Kidney (tissue), 14 donors: ENCODE measurements around the gene TOR1AIP2. TPM values are rescaled to one million over a fixed set of nuclear protein-coding genes. Genes with fewer than 3 reads are reported as not detected.

Experiments
- DNase-seq, 5 donors: peaks; one replicate each; pipeline ENCODE4 v3.0.0-alpha.2; 2013 to 2020
- FAIRE-seq: peaks from 2 replicates; lab custom pipeline; 2012; peaks lifted over from hg19 to GRCh38; lab: Jason Lieb, UNC
- H3K27ac ChIP-seq, 2 donors: one replicate each; pipeline ENCODE4 v1.7.0; 2013; ENCODE audit warnings: low read depth in 2 of 2, low read length in 2 of 2, inconsistent platforms in 1 of 2
- H3K27me3 ChIP-seq: one replicate; pipeline ENCODE4 v1.7.1; 2013; ENCODE audit warnings: low read length, inconsistent platforms; ENCODE audit not compliant: control insufficient read depth, insufficient read depth
- H3K36me3 ChIP-seq, 3 donors: one replicate each; pipeline versions ENCODE4 v1.7.0 to v1.7.1; 2013; ENCODE audit warnings: low read length in 3 of 3, control low read depth in 1 of 3, inconsistent platforms in 1 of 3; ENCODE audit not compliant: insufficient read depth in 3 of 3, control insufficient read depth in 2 of 3
- H3K4me1 ChIP-seq, 3 donors: one replicate each; pipeline versions ENCODE4 v1.7.0 to v1.7.1; 2013; ENCODE audit warnings: low read length in 3 of 3, inconsistent platforms in 1 of 3, low read depth in 1 of 3; ENCODE audit not compliant: control insufficient read depth in 2 of 3, insufficient read depth in 2 of 3
- H3K4me3 ChIP-seq, 3 donors: one replicate each; pipeline versions ENCODE4 v1.7.0 to v1.8.1; 2013; ENCODE audit warnings: low read length in 3 of 3, control low read depth in 1 of 3, inconsistent platforms in 1 of 3
- H3K9ac ChIP-seq, 3 donors: one replicate each; pipeline versions ENCODE4 v1.7.0 to v1.7.1; 2013; ENCODE audit warnings: low read length in 3 of 3, control low read depth in 1 of 3, inconsistent platforms in 1 of 3
- H3K9me3 ChIP-seq, 3 donors: one replicate each; pipeline versions ENCODE4 v1.7.0 to v1.7.1; 2013; ENCODE audit warnings: low read length in 3 of 3, control low read depth in 1 of 3, inconsistent platforms in 1 of 3; ENCODE audit not compliant: control insufficient read depth in 2 of 3, insufficient read depth in 1 of 3
- intact Hi-C: fragments of 100-400 bp; cut with DNase I; formaldehyde crosslinking; loops from one replicate; pipeline ENCODE4 v1.11.1; 2022
- polyA plus RNA-seq: library from polyadenylated mRNA; stranded (reverse); fragments of 350-450 nt; fragmentation: Illumina TruSeq; extraction: RNeasy Lipid Tissue Mini Kit (QIAGEN cat#74804); gene quantifications from one replicate; pipeline ENCODE4 v1.2.3, GENCODE V29; 2014; ENCODE audit warnings: low read depth, low replicate concordance; ENCODE audit not compliant: insufficient read depth
- total RNA-seq: library from RNA; stranded (reverse); fragmentation: NEBNext Ultra II Directional; extraction: Animal tissue kit (Norgen Biotek cat#: 25700); gene quantifications from one replicate; pipeline ENCODE4 v1.2.1, GENCODE V29; 2021
- TF ChIP-seq, protein P1 (sequence below): IDR thresholded peaks from 3 replicates; pipeline ENCODE4 v1.5.1; 2012; ENCODE audit warnings: mild to moderate bottlenecking, moderate library complexity, borderline replicate concordance; ENCODE audit not compliant: insufficient read depth; ENCODE audit errors: extremely low read depth
- donor health status: control.
- donor health status: control.
- donor health status: control.
- donor health status: control.
- donor health status: control.
- donor health status: DM: yes; HTN: yes; CAD: no.
- donor health status: Normal renal cell carcinoma (clear cell type).

TOR1AIP2 gene
- total and polyA plus RNA-seq, 2 donors from 2014 or later = 13.1 to 80.5 TPM

GRCh38 chr1:179820226-179820970 is 57.2 kb downstream of the TOR1AIP2 start:
- DNase-seq (peak in 2 of 5 donors; percentile 22 to 30), FAIRE-seq (no peak)
- Histone ChIP-seq H3K9me3 (no peaks in the 10 kb centered on the region), H3K9ac (no peak overlapping the region), H3K4me3 (no peak overlapping the region), H3K27me3 (no peaks in the 10 kb centered on the region), H3K4me1 (peaks cover 0 to 4% (median 3%) of the 10 kb centered on the region in 3 donors), H3K36me3 (no peaks in the 10 kb centered on the region), H3K27ac (no peak overlapping the region)
- intact Hi-C loops = no loop called here
- TF ChIP-seq, protein P1, sequence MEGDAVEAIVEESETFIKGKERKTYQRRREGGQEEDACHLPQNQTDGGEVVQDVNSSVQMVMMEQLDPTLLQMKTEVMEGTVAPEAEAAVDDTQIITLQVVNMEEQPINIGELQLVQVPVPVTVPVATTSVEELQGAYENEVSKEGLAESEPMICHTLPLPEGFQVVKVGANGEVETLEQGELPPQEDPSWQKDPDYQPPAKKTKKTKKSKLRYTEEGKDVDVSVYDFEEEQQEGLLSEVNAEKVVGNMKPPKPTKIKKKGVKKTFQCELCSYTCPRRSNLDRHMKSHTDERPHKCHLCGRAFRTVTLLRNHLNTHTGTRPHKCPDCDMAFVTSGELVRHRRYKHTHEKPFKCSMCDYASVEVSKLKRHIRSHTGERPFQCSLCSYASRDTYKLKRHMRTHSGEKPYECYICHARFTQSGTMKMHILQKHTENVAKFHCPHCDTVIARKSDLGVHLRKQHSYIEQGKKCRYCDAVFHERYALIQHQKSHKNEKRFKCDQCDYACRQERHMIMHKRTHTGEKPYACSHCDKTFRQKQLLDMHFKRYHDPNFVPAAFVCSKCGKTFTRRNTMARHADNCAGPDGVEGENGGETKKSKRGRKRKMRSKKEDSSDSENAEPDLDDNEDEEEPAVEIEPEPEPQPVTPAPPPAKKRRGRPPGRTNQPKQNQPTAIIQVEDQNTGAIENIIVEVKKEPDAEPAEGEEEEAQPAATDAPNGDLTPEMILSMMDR = no peak

DNA sequence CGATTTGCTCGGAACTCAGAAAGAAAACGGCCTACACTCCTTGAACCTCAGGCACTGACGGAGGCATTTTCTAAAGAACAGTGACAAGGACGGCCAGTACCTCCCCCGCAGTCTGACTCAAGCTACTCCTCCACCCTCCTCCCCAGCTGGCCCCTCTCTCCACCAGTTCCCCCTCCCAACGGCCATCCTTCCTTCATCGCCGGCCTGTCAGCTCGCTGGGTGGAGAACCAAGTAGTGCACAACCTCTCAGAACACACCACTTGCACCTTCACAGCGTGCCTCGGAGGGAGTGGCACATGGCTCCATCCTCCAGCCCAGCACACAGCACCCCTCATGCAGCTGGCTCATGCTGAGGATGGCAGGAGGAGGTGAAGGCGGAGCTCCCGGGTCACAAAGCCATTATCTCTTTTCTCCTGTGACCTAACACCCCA is 58.8 kb downstream of the TOR1AIP2 start:
- Histone ChIP-seq H3K9me3 (no peaks in the 10 kb centered on the region), H3K9ac (no peak overlapping the region), H3K4me3 (no peak overlapping the region), H3K36me3 (no peaks in the 10 kb centered on the region), H3K27ac (no peak overlapping the region), H3K4me1 (peaks cover 0 to 13% (median 8%) of the 10 kb centered on the region in 3 donors), H3K27me3 (no peaks in the 10 kb centered on the region)
- no peak for FAIRE-seq
- intact Hi-C loops = no loop called here
- TF ChIP-seq, protein P1 = no peak
- peak; percentile 70 to 79 (median 71) for DNase-seq

DNA sequence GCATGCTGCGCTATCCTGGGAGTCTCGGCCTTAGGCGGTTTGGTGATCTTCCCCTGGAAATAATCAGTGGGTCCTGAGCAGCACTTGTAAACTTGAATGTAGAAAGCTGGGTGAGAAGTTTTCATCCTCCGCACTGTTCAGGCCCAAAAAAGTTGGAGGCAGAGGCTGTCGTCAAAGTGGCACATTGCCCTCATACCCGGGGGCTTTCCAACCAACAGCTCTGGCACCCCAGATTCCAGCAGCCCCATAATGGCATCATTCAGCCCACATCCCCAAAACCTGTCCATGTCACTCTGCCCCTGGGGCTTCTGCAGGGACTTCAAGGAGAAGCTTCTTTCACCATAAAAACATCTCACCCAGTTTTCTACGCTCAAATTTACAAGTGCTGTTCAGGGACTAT is 59.3 kb downstream of the TOR1AIP2 start:
- TF ChIP-seq, protein P1 = no peak
- Histone ChIP-seq H3K27ac (no peak overlapping the region), H3K9me3 (no peaks in the 10 kb centered on the region), H3K4me1 (peaks cover 0 to 13% (median 8%) of the 10 kb centered on the region in 3 donors), H3K36me3 (no peaks in the 10 kb centered on the region), H3K4me3 (no peak overlapping the region), H3K27me3 (no peaks in the 10 kb centered on the region), H3K9ac (no peak overlapping the region)
- FAIRE-seq (no peak), DNase-seq (peak in 1 of 5 donors; percentile 53)
- intact Hi-C loops = no loop called here
